Mesendoderm (in vitro differentiated cells): ENCODE measurements around the gene SPP1.
"Not testable (repeated sequence)": the region's sequence is repeated elsewhere in the genome, so short reads cannot be mapped to it uniquely, and the experiment has no call there.

Experiments used
- DNase-seq: peaks from one replicate; pipeline ENCODE4 v3.0.0; 2013
- H2AK5ac ChIP-seq: 2 replicates; pipeline ENCODE4 v1.6.1; 2013; ENCODE audit warnings: low read length, inconsistent platforms
- H2BK120ac ChIP-seq: 2 replicates; pipeline ENCODE4 v1.6.1; 2013; ENCODE audit warnings: low read depth, mild to moderate bottlenecking, low read length, moderate library complexity, mixed read lengths
- H2BK15ac ChIP-seq: replicated peaks from 2 replicates; pipeline ENCODE4 v1.6.1; 2013; ENCODE audit warnings: low read depth, mild to moderate bottlenecking, moderate library complexity
- H2BK5ac ChIP-seq: 2 replicates; pipeline ENCODE4 v1.6.1; 2013; ENCODE audit warnings: low read length, inconsistent platforms
- H3K18ac ChIP-seq: 2 replicates; pipeline ENCODE4 v1.6.1; 2013; ENCODE audit warnings: mild to moderate bottlenecking, low read length, mixed read lengths
- H3K23ac ChIP-seq: one replicate; pipeline ENCODE4 v1.6.1; 2013; ENCODE audit warnings: low read length
- H3K27ac ChIP-seq: 2 replicates; pipeline ENCODE4 v1.5.1; 2013; ENCODE audit warnings: low read depth, mild to moderate bottlenecking, inconsistent platforms, low read length, moderate library complexity
- H3K27me3 ChIP-seq: 2 replicates; pipeline ENCODE4 v1.6.1; 2013; ENCODE audit warnings: low read length, control low read depth, mild to moderate bottlenecking, inconsistent platforms; ENCODE audit not compliant: insufficient read depth, poor library complexity
- H3K36me3 ChIP-seq: 2 replicates; pipeline ENCODE4 v1.6.1; 2013; ENCODE audit warnings: low read length, inconsistent platforms; ENCODE audit not compliant: control insufficient read depth, insufficient read depth
- H3K4ac ChIP-seq: one replicate; pipeline ENCODE4 v1.6.1; 2013; ENCODE audit warnings: low read depth, mild to moderate bottlenecking, low read length, moderate library complexity
- H3K4me1 ChIP-seq: 2 replicates; pipeline ENCODE4 v1.6.1; 2013; ENCODE audit warnings: low read depth, low read length, inconsistent platforms; ENCODE audit not compliant: control insufficient read depth
- H3K4me2 ChIP-seq: 2 replicates; pipeline ENCODE4 v1.6.1; 2013; ENCODE audit warnings: low read length
- H3K4me3 ChIP-seq: 2 replicates; pipeline ENCODE4 v1.5.1; 2013; ENCODE audit warnings: mild to moderate bottlenecking, low read length
- H3K56ac ChIP-seq: one replicate; pipeline ENCODE4 v1.6.1; 2013; ENCODE audit warnings: low read length
- H3K79me1 ChIP-seq: 2 replicates; pipeline ENCODE4 v1.6.1; 2013; ENCODE audit warnings: low read length, inconsistent platforms
- H3K79me2 ChIP-seq: 2 replicates; pipeline ENCODE4 v1.6.1; 2013; ENCODE audit warnings: mild to moderate bottlenecking, low read length; ENCODE audit not compliant: control insufficient read depth, insufficient read depth
- H3K9ac ChIP-seq: 2 replicates; pipeline ENCODE4 v1.6.1; 2013; ENCODE audit warnings: low read length, inconsistent platforms
- H4K5ac ChIP-seq: one replicate; pipeline ENCODE4 v1.6.1; 2013; ENCODE audit warnings: low read length
- H4K8ac ChIP-seq: one replicate; pipeline ENCODE4 v1.6.1; 2013; ENCODE audit warnings: low read depth, mild to moderate bottlenecking, control low read depth, low read length, moderate library complexity
- whole genome bisulfite sequencing: extraction: QIAGEN DNeasy Blood & Tissue Kit; methylation state at CpG from one replicate; pipeline ENCODE4 v1.1.7; 2013; ENCODE audit warnings: low lambda C conversion rate, missing lambda C conversion rate; ENCODE audit not compliant: insufficient coverage; ENCODE audit errors: extremely low coverage; 5-methylcytosine and 5-hydroxymethylcytosine counted together

Gene SPP1

DNA sequence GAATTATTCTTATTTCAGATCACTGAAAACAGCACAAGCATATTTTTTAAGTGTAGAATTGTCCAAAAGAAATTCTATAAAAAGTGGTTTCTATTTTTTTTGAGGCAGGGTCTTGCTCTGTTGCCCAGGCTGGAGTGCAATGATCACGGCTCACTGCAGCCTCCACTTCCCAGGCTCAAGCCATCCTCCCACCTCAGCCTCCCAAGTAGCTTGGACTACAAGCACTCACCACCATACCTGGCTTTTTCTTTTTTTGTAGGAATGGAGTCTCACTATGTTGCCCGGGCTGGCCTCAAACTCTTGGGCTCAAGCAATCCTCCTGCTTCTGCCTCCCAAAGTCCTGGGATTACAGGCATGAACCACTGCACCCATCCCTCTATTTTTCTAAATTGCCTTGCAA is 34.7 kb upstream of the SPP1 start:
- not testable (repeated sequence) for H4K5ac ChIP-seq

DNA sequence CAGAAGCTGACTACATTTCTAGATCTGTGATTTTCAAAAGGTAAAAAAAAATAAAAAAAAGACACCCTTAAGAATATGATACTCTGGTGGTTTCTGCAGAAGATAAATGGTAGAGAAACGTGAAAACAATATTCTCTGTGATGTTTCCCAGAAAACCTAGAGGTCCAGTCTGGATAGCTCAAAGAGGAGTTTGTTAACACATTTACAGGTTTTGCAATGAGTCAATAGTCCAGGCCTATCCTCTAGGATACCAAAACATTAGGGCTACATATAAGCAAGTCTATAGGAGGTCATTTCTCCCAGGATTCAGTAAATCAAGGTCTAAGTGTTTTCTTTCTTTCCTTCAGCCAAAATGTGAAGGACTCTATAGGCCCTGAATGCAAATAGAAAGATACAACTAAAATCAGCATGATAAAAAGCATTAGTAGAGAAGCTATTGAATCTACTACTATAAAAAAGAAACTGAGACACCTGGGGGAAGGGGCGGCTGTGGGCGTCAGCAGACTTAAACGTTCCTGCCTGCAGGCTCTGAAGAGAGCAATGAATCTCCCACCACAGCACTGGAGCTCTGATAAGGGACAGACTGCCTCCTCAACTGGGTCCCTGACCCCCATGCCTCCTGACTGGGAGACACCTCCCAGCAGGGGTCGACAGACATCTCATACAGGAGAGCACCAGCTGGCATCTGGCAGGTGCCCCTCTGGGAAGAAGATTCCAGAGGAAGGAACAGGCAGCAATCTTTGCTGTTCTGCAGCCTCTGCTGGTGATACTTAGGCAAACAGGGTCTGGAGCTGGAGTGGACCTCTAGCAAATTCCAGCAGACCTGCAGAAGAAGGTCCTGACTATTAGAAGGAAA is 33.7 kb upstream of the SPP1 start:
- Histone ChIP-seq H4K8ac (no peak overlapping the region), H2BK15ac (no peak overlapping the region), H3K4me2 (no peak overlapping the region), H3K56ac (no peak overlapping the region), H3K27ac (no peak overlapping the region), H3K36me3 (no peaks in the 10 kb centered on the region), H3K9ac (no peak overlapping the region), H3K79me2 (no peaks in the 10 kb centered on the region), H3K18ac (no peak overlapping the region), H2BK120ac (no peak overlapping the region), H3K23ac (no peak overlapping the region), H3K4me3 (no peak overlapping the region), H3K79me1 (no peaks in the 10 kb centered on the region), H3K4ac (no peak overlapping the region), H4K5ac (no peak overlapping the region), H2AK5ac (no peak overlapping the region), H3K4me1 (no peaks in the 10 kb centered on the region), H2BK5ac (no peak overlapping the region), H3K27me3 (no peaks in the 10 kb centered on the region)
- no CpG with 5 or more reads among the region's 5 CpGs for WGBS
- DNase-seq: no peak

More for the DNA sequence above, 34.7 kb upstream of the SPP1 start:
- not testable (repeated sequence) for H3K4ac ChIP-seq, H3K27ac ChIP-seq, H3K4me3 ChIP-seq, H3K79me1 ChIP-seq, DNase-seq, H3K18ac ChIP-seq, H3K56ac ChIP-seq, H3K4me1 ChIP-seq, H2BK120ac ChIP-seq, H3K79me2 ChIP-seq, H2AK5ac ChIP-seq, H3K36me3 ChIP-seq, H4K8ac ChIP-seq, H2BK15ac ChIP-seq, H3K4me2 ChIP-seq, H2BK5ac ChIP-seq, H3K9ac ChIP-seq, H3K23ac ChIP-seq, H3K27me3 ChIP-seq
- WGBS: no CpG with 5 or more reads among the region's 2 CpGs

DNA sequence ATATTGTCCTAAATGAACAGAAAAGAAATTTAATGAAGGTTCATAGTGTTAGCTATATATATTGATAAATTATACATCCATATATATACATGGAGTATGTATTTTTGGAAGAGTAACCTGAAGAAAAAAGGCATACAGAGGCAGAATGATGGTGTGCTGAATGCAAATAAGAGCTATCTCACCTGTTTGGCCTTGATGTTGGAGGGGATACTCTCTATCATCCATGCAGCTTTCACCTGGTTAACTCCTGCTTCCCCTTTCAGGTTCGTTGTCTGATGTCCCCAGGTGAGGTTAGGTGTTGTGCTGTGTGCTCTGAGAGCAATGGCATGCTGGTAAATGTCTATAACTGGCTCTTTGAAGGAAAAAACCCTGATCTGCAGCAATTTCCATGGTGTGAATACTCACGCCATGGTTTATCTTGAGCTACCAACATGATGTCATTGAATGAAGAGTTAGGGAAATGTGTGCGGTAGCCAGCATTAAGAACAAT is 31.8 kb upstream of the SPP1 start:
- Histone ChIP-seq H3K18ac (no peak overlapping the region), H3K4ac (no peak overlapping the region), H3K27me3 (no peaks in the 10 kb centered on the region), H3K4me1 (no peaks in the 10 kb centered on the region), H3K79me2 (no peaks in the 10 kb centered on the region), H3K36me3 (no peaks in the 10 kb centered on the region), H2AK5ac (no peak overlapping the region), H3K9ac (no peak overlapping the region), H3K27ac (no peak overlapping the region), H4K5ac (no peak overlapping the region), H3K4me2 (no peak overlapping the region), H3K79me1 (no peaks in the 10 kb centered on the region), H3K4me3 (no peak overlapping the region), H2BK120ac (no peak overlapping the region), H2BK5ac (no peak overlapping the region), H3K56ac (no peak overlapping the region), H3K23ac (no peak overlapping the region), H4K8ac (no peak overlapping the region), H2BK15ac (no peak overlapping the region)
- WGBS: no CpG with 5 or more reads among the region's 3 CpGs
- no peak for DNase-seq

DNA sequence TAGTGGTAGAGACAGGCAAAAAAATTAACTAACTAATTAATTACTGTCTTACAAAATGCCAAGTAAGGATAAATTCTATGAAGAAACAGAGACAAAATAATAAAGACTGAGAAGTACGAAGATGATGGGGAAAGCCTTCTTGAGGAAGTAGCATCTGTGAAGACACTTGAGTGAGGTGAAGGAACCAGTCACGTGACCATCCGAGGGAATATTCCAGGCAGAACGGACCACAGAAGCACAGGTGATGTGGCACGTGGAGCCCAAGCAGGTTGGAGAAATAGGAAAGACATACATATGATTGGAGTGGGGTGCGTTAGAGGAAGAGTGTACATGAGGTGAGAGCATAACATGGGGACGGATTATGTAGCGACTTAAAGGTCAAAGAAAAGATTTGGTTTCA is 30.5 kb upstream of the SPP1 start:
- Histone ChIP-seq H3K4ac (no peak overlapping the region), H2AK5ac (no peak overlapping the region), H3K9ac (no peak overlapping the region), H3K79me2 (no peaks in the 10 kb centered on the region), H3K4me3 (no peak overlapping the region), H3K27ac (no peak overlapping the region), H3K79me1 (no peaks in the 10 kb centered on the region), H3K27me3 (no peaks in the 10 kb centered on the region), H2BK120ac (no peak overlapping the region), H4K8ac (no peak overlapping the region), H3K36me3 (no peaks in the 10 kb centered on the region), H3K23ac (no peak overlapping the region), H3K4me1 (no peaks in the 10 kb centered on the region), H2BK5ac (no peak overlapping the region), H3K56ac (no peak overlapping the region), H4K5ac (no peak overlapping the region), H3K4me2 (no peak overlapping the region), H3K18ac (no peak overlapping the region), H2BK15ac (no peak overlapping the region)
- no peak for DNase-seq
- WGBS: 100% methylated on average over 3 of the region's 8 CpGs

- Histone ChIP-seq H3K4me1 (no peaks in the 10 kb centered on the region), H2AK5ac (no peak overlapping the region), H2BK120ac (no peak overlapping the region), H3K4me2 (no peak overlapping the region), H3K4ac (no peak overlapping the region), H3K27ac (no peak overlapping the region), H3K23ac (no peak overlapping the region), H3K27me3 (no peaks in the 10 kb centered on the region), H4K5ac (no peak overlapping the region), H3K9ac (no peak overlapping the region), H3K56ac (no peak overlapping the region), H4K8ac (no peak overlapping the region), H3K4me3 (no peak overlapping the region), H3K18ac (no peak overlapping the region), H2BK5ac (no peak overlapping the region), H3K79me2 (no peaks in the 10 kb centered on the region), H3K36me3 (no peaks in the 10 kb centered on the region), H3K79me1 (no peaks in the 10 kb centered on the region), H2BK15ac (no peak overlapping the region)
- DNase-seq: no peak
- no CpG with 5 or more reads among the region's 3 CpGs for WGBS
Measured at GRCh38 chr4:87946766-87947165, 28.7 kb upstream of the SPP1 start.
